GM23338 (cell line): ENCODE results near the gene MAP2K5.

Experiments used
- CREB1 ChIP-seq: fragments of 250-450 bp; sonication (Bioruptor Pico); IDR thresholded peaks from 2 replicates; pipeline ENCODE4 v1.5.0; 2020; ENCODE audit warnings: low read depth, mild to moderate bottlenecking, moderate library complexity
- CTCF ChIP-seq, 2 experiments: fragments of 200-600 bp in 1 of 2; sonication (generic) in 1 of 2; conservative IDR thresholded peaks; 2 replicates each; pipeline versions ENCODE4 v1.5.1 to v1.6.1; 2016 to 2017; ENCODE audit warnings: antibody characterized with exemption in 2 of 2, low read depth in 2 of 2, mild to moderate bottlenecking in 2 of 2, moderate library complexity in 1 of 2
- ETS1 ChIP-seq: IDR thresholded peaks from 2 replicates; pipeline ENCODE4 v1.6.1; 2016; ENCODE audit warnings: antibody characterized with exemption
- EZH2 ChIP-seq: fragments of 200-600 bp; sonication (generic); IDR thresholded peaks from one replicate; pipeline ENCODE4 v1.8.0; 2017; ENCODE audit warnings: antibody characterized with exemption, mild to moderate bottlenecking, low read depth; ENCODE audit not compliant: unreplicated experiment
- EZH2phosphoT487 ChIP-seq: fragments of 200-600 bp; sonication (generic); IDR thresholded peaks from one replicate; pipeline ENCODE4 v1.8.1; 2018; ENCODE audit warnings: antibody characterized with exemption; ENCODE audit not compliant: unreplicated experiment
- JUNB ChIP-seq: IDR thresholded peaks from one replicate; pipeline ENCODE4 v1.6.1; 2016; ENCODE audit warnings: antibody characterized with exemption; ENCODE audit not compliant: unreplicated experiment
- NANOG ChIP-seq: IDR thresholded peaks from 2 replicates; pipeline ENCODE4 v1.6.1; 2016; ENCODE audit warnings: antibody characterized with exemption, borderline replicate concordance
- POLR2AphosphoS5 ChIP-seq: IDR thresholded peaks from 2 replicates; pipeline ENCODE4 v1.6.1; 2016; ENCODE audit warnings: antibody characterized with exemption, low read depth
- REST ChIP-seq: IDR thresholded peaks from one replicate; pipeline ENCODE4 v1.6.1; 2018; ENCODE audit warnings: antibody characterized with exemption; ENCODE audit not compliant: unreplicated experiment
- STAT1 ChIP-seq: IDR thresholded peaks from one replicate; pipeline ENCODE4 v1.6.1; 2016; ENCODE audit warnings: antibody characterized with exemption; ENCODE audit not compliant: unreplicated experiment
- ZNF331 ChIP-seq: fragments of 250-450 bp; sonication (Bioruptor Pico); IDR thresholded peaks from 2 replicates; pipeline ENCODE4 v1.5.0; 2020; ENCODE audit warnings: low read depth, mild to moderate bottlenecking, moderate library complexity
- ZNF462 ChIP-seq: fragments of 250-450 bp; sonication (Bioruptor Pico); IDR thresholded peaks from 2 replicates; pipeline ENCODE4 v1.5.0; 2020; ENCODE audit warnings: mild to moderate bottlenecking, moderate library complexity

GRCh38 chr15:67828969-67829646, 286.6 kb downstream of the MAP2K5 start:
- TF ChIP-seq REST (no peak), CTCF (conservative IDR thresholded peaks at IDR 0.05; ENCODE audit: low read depth in 2 of 2) (no peak), POLR2AphosphoS5 (no peak), EZH2 (peak; percentile 99), JUNB (no peak), EZH2phosphoT487 (peak; percentile 75), ZNF462 (CRISPR knock-in tag) (no peak), ETS1 (no peak), STAT1 (no peak), NANOG (no peak), CREB1 (CRISPR knock-in tag) (no peak), ZNF331 (no peak)
